Activated naive CD8-positive, alpha-beta T cell (primary cell): Measurements from ENCODE around the gene SULT2A1.
A peak's percentile ranks its signal among the peaks of the same experiment; 100 is the strongest.
"Not testable (repeated sequence)": the region's sequence is repeated elsewhere in the genome, so short reads cannot be mapped to it uniquely, and the experiment has no call there.

ENCODE experiments used
- H3K27ac Mint-ChIP-seq: one replicate; pipeline ENCODE4 v1.8.0; 2021; ENCODE audit warnings: mixed read lengths
- H3K27me3 Mint-ChIP-seq: one replicate; pipeline ENCODE4 v1.8.0; 2021; ENCODE audit warnings: mixed read lengths
- H3K36me3 Mint-ChIP-seq: one replicate; pipeline ENCODE4 v1.8.0; 2021; ENCODE audit warnings: mixed read lengths
- H3K4me1 Mint-ChIP-seq: one replicate; pipeline ENCODE4 v1.8.0; 2021; ENCODE audit warnings: low read depth, mixed read lengths
- H3K4me3 Mint-ChIP-seq: one replicate; pipeline ENCODE4 v1.8.0; 2021; ENCODE audit warnings: mild to moderate bottlenecking, mixed read lengths
- H3K9me3 Mint-ChIP-seq: one replicate; pipeline ENCODE4 v1.8.0; 2021; ENCODE audit warnings: low read depth, mixed read lengths

The SULT2A1 gene

DNA sequence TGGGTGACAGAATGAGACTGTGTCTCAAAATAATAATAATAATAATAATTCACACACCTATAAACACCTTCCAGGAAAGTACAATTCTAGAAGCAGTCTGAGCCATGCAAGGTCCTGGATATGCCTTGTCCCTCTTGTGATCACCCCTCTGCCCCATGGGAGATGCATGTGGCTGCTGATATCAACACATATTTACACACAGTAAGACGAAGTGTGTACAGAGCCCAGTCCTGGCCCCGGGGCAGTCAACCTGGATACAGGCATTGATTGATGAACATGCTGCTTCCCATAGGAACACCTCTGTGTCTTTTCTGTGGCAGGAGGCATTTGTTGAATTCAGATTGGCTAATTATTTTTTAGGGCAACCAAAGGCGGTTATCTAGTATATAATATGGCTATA is 3.2 kb downstream of the SULT2A1 start:
- no peak overlapping the region for H3K27ac Mint-ChIP-seq
- no peak overlapping the region for H3K4me3 Mint-ChIP-seq
- no peaks in the 10 kb centered on the region for H3K9me3 Mint-ChIP-seq
- peaks cover 19% of the 10 kb centered on the region for H3K27me3 Mint-ChIP-seq
- H3K36me3 Mint-ChIP-seq: no peaks in the 10 kb centered on the region
- no peaks in the 10 kb centered on the region for H3K4me1 Mint-ChIP-seq

DNA sequence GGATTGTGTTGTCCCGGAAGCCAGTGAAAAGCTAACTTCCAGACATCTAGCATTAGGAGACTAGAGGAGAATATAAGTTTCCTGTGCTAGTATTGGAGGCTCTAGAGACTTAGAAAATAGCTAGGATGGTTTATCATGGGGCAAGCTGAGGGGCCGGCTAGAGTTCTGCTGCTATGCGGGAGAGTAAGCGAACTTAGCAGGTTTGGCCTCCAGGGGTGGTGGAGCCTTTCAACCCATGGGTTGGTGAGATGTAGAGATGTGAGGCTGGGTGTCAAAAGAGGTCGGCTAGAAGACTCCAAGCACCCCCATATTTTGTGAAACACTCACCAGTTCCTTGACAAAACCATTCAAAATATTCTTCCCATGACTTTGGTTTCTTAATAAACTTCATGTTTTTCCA is 4.4 kb downstream of the SULT2A1 start:
- Mint-ChIP-seq H3K4me3 (no peak overlapping the region), H3K27ac (no peak overlapping the region), H3K36me3 (no peaks in the 10 kb centered on the region), H3K9me3 (no peaks in the 10 kb centered on the region), H3K4me1 (no peaks in the 10 kb centered on the region), H3K27me3 (peaks cover 22% of the 10 kb centered on the region)

DNA sequence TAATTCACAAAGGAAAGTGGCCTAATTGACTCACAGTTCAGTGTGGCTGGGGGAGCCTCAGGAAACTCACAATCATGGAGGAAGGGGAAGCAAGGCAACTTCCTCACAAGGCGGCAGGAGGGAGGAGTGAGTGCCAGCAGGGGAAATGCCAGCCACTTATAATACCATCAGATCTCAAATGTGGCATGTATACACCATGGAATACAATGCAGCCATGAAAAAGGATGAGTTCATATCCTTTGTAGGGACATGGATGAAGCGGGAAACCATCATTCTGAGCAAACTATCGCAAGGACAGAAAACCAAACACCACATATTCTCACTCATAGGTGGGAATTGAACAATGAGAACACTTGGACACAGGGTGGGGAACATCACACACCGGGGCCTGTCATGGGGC is 6.7 kb downstream of the SULT2A1 start:
- peaks cover 18% of the 10 kb centered on the region for H3K27me3 Mint-ChIP-seq
- not testable (repeated sequence) for H3K27ac Mint-ChIP-seq, H3K4me1 Mint-ChIP-seq

DNA sequence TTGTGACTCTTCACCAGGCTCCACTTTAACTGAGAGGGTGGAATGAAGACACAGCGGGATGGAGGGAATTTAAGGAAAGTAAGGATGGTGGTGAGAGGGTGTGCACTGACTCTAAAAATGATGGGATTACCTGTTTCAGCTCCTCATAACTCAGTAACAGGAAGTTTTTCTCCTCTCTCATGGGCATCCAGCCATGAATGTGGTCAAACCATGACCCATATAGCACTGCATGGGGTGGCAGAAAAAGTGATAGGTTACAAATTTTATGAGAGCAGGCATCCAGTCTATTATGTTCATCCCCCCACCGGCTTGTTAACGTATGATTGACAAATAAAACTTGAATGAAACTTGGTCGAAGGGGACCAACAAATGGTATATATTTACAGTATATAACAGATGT is 7.2 kb downstream of the SULT2A1 start:
- Mint-ChIP-seq H3K27me3 (peaks cover 19% of the 10 kb centered on the region), H3K9me3 (no peaks in the 10 kb centered on the region), H3K36me3 (no peaks in the 10 kb centered on the region), H3K27ac (no peak overlapping the region), H3K4me3 (no peak overlapping the region), H3K4me1 (no peaks in the 10 kb centered on the region)

More for the DNA sequence above, 6.7 kb downstream of the SULT2A1 start:
- not testable (repeated sequence) for H3K9me3 Mint-ChIP-seq, H3K4me3 Mint-ChIP-seq, H3K36me3 Mint-ChIP-seq

DNA sequence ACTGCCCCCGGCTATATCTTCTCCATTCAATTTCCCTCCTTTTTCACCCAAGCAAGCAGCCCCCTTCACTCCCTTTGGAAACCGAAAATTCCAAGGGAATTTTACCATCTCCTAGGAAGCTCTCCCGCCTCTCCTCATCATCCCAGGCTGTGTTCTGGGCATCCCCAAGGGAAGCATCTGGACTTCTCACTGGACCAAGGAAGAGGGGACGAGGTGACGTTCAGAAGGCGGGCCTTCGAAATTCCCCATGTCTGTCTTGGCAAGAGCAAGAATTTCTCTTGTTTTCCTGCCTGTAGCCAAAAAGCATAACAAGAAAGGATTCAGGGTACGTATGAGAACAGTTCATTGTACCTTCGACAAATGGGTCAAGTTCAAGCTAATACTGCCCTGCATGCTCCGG is 20.9 kb downstream of the SULT2A1 start:
- Mint-ChIP-seq H3K27ac (no peak overlapping the region), H3K4me1 (no peaks in the 10 kb centered on the region), H3K9me3 (no peaks in the 10 kb centered on the region), H3K4me3 (no peak overlapping the region), H3K27me3 (peaks cover 5% of the 10 kb centered on the region), H3K36me3 (no peaks in the 10 kb centered on the region)

DNA sequence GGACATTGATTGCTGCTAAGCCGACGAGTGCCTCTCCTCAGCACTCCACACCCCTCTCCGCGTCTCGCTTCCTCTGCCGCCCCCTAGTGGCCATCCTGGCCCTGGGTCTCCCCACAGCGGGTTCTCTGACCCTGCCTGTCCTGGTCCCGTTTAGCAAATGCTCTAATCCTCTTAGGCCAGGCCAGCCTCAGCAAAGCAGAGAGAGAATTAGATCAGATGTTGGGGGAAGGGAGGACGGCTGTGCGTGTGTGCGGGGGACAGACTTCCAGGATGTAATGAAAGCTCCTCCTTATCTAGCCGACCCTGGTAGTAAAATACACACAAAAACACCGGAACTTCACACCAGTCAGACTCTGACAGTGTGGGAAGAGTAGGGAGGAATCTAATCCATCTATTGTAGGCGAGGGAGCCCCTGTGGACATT is 22.6 kb downstream of the SULT2A1 start:
- H3K4me3 Mint-ChIP-seq: no peak overlapping the region
- no peaks in the 10 kb centered on the region for H3K4me1 Mint-ChIP-seq
- no peak overlapping the region for H3K27ac Mint-ChIP-seq
- peaks cover 5% of the 10 kb centered on the region for H3K27me3 Mint-ChIP-seq
- H3K9me3 Mint-ChIP-seq: no peaks in the 10 kb centered on the region
- no peaks in the 10 kb centered on the region for H3K36me3 Mint-ChIP-seq

DNA sequence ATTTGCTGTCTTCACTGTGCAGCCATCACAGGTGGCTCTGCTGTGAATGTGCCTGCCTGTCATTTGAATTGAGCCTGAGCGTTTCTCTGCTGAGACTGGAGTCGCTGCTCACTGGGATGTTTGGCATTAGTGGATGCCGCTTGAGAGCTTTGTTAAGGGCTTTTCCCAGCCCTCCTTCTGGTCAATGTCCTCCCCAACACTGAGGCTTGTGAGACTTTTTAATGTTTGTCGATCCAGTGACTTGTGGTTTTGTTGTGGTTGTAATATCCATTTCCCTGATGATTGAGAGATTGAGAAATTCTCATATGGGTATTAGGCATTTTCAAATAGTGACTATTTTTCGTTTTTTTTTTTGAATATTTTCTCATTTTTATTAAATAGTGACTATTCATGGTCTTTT is 24.5 kb downstream of the SULT2A1 start:
- no peak overlapping the region for H3K27ac Mint-ChIP-seq
- no peak overlapping the region for H3K4me3 Mint-ChIP-seq
- H3K9me3 Mint-ChIP-seq: no peaks in the 10 kb centered on the region
- no peaks in the 10 kb centered on the region for H3K4me1 Mint-ChIP-seq
- peaks cover 5% of the 10 kb centered on the region for H3K27me3 Mint-ChIP-seq
- no peaks in the 10 kb centered on the region for H3K36me3 Mint-ChIP-seq

DNA sequence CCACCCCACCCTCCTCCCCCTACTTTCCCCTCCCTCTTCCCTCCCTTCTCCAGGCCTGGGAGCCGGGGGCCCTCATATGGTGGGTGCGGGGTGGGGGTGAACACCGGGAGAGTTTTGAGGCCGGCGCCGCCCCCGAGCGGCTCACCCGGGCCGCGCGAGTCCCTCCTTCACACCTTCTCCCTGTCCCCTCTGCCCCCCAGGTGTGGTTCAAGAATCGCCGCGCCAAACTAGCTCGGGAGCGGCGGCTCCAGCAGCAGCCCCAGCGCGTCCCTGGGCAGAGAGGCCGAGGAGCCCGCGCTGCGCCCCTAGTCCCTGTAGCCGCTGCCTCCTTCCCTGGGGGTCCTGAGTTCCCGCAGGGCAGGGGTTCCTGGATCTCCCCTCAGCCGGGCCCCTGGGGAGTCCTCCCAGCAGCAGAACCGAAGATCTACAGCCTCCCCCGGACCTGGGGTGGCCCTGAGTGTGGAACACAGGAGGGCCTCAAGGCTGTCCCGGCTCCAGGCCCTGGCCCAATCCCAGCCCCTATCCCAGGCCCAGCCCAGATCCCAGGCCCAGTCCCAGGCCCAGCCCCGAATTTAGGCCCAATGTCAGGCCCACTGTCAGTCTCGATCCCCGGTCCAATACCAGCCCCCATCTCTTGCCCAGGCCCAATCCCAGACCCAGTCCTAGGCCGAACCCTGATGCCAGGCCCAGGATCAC is 25.4 kb downstream of the SULT2A1 start:
- no peaks in the 10 kb centered on the region for H3K9me3 Mint-ChIP-seq
- H3K27me3 Mint-ChIP-seq: peaks cover 5% of the 10 kb centered on the region
- H3K4me3 Mint-ChIP-seq: no peak overlapping the region
- H3K27ac Mint-ChIP-seq: no peak overlapping the region
- no peaks in the 10 kb centered on the region for H3K4me1 Mint-ChIP-seq
- no peaks in the 10 kb centered on the region for H3K36me3 Mint-ChIP-seq

DNA sequence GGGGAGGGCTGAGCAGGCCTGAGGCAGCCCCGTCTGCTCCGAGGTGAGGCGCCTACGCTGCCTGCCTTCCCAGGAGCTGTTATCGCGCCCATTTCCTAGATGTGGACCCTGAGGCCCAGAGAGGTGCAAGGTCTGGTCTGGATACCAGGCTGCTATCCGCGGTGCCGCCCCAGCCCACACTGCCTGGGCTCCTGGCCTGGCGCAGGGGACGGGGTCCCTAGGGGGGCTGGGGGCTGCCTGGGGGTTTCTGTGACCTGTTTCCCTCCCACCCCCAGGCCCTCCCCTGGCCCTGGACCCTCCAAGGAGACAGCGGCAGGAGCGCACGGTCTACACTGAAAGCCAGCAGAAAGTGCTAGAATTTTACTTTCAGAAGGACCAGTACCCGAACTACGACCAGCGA is 26.3 kb downstream of the SULT2A1 start:
- not testable (repeated sequence) for H3K27me3 Mint-ChIP-seq, H3K4me1 Mint-ChIP-seq, H3K36me3 Mint-ChIP-seq, H3K4me3 Mint-ChIP-seq, H3K27ac Mint-ChIP-seq, H3K9me3 Mint-ChIP-seq

DNA sequence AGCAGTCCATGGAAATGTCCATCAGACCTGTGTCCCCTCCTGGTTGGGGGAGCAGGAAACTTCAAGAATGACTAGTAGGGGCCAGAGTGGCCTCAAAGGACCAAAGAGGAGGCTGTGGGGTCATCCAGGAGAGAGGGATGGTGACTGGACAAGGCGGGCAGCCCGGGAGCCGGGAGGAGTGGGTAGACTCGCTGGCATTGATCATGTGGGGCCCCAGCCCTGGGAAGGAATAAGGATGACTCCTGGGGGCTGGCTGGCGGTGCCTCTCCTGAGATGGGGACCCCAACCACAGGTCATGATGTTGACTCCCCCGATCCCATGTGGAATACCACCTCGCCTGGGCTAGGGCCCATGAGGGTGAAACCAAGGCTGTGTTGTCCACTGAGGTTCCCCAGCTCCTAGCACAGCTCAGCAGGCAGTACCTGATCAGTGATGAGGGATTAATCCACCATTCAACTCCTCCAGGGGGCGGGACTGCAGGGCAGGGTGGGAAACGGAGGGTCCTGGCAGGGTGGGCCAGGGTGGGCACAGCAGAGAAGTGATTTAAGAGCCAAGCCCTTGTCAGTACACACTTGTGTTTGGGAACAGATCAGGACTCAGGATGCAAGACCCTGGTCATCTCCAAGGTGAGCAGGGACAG is 27.3 kb downstream of the SULT2A1 start, which contains the start of gene TPRX2:
TPRX2 (plus strand) TSS at position 590 of the 640 bp plus-strand sequence; CDS start at position 602, 12 bp downstream.
- not testable (repeated sequence) for H3K36me3 Mint-ChIP-seq, H3K9me3 Mint-ChIP-seq, H3K4me3 Mint-ChIP-seq

DNA sequence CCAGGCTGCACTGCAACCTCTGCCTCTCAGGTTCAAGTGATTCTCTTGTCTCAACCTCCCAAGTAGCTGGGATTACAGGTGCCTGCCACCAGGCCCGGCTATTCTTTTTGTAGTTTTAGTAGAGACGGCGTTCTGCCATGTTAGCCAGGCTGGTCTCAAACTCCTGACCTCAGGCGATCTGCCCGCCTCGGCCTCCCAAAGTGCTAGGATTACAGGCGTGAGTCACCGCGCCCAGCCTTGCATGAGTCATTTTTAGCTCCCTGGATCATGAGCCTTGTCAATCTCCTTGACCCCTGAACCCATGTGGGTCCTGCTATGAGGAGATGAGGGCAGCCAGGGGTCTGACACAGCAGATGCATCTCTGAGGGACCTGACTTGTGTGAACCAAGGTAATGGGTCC is 27.9 kb downstream of the SULT2A1 start:
- H3K36me3 Mint-ChIP-seq, H3K27ac Mint-ChIP-seq, H3K9me3 Mint-ChIP-seq, H3K27me3 Mint-ChIP-seq, H3K4me3 Mint-ChIP-seq: not testable (repeated sequence)
- peaks cover 12% of the 10 kb centered on the region for H3K4me1 Mint-ChIP-seq

More for the DNA sequence above, 27.3 kb downstream of the SULT2A1 start, which contains the start of gene TPRX2:
- H3K4me1 Mint-ChIP-seq, H3K27me3 Mint-ChIP-seq, H3K27ac Mint-ChIP-seq: not testable (repeated sequence)

DNA sequence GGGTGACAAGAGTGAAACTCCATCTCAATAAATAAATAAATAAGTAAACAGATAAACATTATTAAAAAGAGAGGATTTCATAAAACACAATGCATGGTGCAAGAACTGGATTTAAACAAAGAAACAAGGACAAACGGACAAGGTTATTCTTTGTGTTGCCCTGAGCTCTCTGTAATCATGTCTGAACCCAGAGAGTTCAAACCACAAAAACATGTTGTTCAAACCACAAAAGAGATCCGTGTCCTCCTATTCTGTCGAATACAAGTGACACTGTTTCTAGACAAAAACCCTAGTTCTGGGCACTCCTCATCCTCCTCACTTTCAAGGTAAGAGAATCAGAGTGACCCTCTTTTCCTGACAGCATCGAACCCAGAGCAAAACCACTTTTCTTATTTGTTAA is 31.7 kb downstream of the SULT2A1 start:
- peaks cover 16% of the 10 kb centered on the region for H3K4me1 Mint-ChIP-seq
- no peaks in the 10 kb centered on the region for H3K9me3 Mint-ChIP-seq
- no peak overlapping the region for H3K27ac Mint-ChIP-seq
- peaks cover 12% of the 10 kb centered on the region for H3K27me3 Mint-ChIP-seq
- no peaks in the 10 kb centered on the region for H3K36me3 Mint-ChIP-seq
- H3K4me3 Mint-ChIP-seq: no peak overlapping the region

DNA sequence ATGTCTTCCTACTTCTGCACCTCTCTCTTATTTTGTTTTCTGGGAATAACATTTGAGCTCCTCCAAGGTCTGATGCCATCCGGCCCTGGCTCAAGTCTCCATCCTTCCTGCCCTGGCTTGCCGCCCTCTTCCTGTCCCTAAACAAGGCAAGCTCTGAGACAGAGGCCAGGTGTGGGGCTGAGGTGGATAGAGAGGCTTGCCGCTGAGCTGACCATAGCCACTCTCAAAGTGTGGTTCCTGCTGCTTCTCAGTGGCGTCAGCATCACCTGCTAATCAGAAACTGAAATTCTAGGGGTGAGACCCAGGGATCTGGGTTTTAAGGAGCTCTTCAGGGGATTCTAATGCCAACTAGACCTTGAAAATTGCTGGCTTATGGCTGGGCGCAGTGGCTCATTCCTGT is 33.1 kb downstream of the SULT2A1 start:
- Mint-ChIP-seq H3K27ac (no peak overlapping the region), H3K4me1 (peaks cover 17% of the 10 kb centered on the region), H3K36me3 (no peaks in the 10 kb centered on the region), H3K4me3 (no peak overlapping the region), H3K9me3 (no peaks in the 10 kb centered on the region), H3K27me3 (peaks cover 15% of the 10 kb centered on the region)

DNA sequence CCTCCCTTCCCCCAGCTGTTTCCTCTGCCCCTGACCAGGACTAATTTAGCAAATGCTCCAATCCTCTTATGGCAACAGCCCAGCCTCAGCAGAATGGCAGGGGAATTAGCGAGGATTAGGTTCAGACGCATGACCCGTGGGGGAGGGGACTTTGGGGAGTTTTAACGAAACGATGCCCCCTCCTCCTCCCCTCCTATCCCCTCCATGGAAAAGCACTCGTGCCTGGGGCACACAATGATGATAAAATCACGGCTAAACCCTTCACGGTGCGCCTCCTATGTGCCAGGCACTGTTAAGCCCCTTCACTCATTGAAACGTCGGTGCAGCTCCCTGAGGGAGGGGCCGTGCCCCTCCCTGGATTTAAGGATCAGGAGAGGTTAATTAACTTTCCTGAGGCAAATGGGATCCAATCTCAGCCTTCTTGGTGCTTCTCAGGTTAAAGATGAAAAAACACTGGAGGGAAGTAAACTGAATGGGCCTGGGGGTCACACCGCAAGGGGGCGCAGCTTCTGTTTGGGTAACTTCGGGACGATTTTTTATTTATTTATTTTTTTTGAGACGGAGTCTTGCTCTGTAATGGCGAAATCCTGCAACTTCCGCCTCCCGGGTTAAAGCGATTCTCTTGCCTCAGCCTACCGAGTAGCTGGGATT is 37.2 kb downstream of the SULT2A1 start:
- Mint-ChIP-seq H3K4me1 (peaks cover 9% of the 10 kb centered on the region), H3K27ac (no peak overlapping the region), H3K36me3 (no peaks in the 10 kb centered on the region), H3K9me3 (no peaks in the 10 kb centered on the region), H3K4me3 (peak overlapping the region; percentile 30), H3K27me3 (peaks cover 20% of the 10 kb centered on the region)

DNA sequence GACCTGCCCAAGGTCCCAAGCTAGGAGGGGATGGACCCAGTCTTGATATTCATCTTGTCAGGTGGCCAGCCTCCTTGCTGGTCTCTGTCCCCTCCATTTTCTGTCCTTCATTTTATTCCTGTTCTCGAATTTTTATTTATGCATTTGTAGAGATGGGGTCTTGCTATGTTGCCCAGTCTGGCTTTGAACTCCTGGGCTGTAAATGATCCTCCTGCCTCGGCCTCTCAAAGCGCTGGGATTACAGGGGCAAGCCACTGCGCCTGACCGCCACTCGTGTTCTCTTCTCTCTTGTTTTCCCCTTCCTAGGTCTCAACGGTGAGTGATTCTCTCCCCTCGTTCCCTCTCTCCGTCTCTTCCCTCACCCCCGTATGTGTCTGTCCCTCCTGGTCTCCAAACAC is 37.7 kb downstream of the SULT2A1 start:
- no peak overlapping the region for H3K4me3 Mint-ChIP-seq
- peaks cover 5% of the 10 kb centered on the region for H3K4me1 Mint-ChIP-seq

More for the DNA sequence above, 37.7 kb downstream of the SULT2A1 start:
- Mint-ChIP-seq H3K27ac (no peak overlapping the region), H3K9me3 (no peaks in the 10 kb centered on the region), H3K27me3 (peaks cover 21% of the 10 kb centered on the region), H3K36me3 (no peaks in the 10 kb centered on the region)
